ENCODE data around the gene C22orf23.

The C22orf23 gene
- total RNA-seq, result 0 to 0.05 reads per million in 2 donors

DNA sequence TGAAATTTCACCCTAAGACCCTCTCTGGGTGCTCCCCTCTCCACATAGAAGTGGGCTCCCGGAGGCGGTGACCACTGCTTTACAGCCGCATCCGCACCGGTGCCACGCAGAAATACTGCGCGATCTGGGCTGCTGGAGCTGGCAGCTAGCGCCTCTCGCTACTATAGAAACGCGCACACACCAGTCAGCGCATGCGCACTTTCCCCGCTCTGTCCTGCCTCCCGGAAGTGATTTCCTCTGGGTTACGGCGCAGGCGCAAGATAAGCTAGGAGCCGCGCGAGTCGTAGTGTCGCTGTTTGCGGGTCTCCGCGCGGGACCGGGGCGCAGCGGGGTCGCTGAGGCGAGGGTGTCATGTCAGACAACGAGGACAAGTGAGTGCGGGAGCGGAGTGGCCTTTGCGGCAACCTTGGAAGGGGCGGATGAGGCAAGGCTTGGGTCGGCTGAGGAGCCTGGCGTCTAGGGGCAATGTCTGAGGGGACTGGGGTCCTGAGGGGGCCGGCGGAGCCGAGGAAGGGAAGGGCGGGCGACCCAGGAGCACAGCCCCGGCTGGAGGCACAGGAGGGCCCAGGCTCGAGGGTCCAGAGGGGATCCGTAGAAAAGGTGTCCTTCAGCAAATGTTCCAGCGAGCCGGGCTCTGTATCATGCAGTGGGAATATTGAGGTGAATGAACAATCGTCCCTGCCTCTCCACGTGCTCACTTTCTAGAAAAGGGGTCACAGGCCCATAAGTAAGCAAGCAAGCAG is at the start of gene C22orf23, which contains the start of gene POLR2F:
C22orf23 (minus strand) TSS at position 165 of the 743 bp plus-strand sequence. CDS start 452 bp downstream, outside the sequence.
POLR2F (plus strand) TSS at position 263 of the 743 bp plus-strand sequence; CDS start at position 352, 89 bp downstream.
- peak; percentile 68 for DNase-seq

DNA sequence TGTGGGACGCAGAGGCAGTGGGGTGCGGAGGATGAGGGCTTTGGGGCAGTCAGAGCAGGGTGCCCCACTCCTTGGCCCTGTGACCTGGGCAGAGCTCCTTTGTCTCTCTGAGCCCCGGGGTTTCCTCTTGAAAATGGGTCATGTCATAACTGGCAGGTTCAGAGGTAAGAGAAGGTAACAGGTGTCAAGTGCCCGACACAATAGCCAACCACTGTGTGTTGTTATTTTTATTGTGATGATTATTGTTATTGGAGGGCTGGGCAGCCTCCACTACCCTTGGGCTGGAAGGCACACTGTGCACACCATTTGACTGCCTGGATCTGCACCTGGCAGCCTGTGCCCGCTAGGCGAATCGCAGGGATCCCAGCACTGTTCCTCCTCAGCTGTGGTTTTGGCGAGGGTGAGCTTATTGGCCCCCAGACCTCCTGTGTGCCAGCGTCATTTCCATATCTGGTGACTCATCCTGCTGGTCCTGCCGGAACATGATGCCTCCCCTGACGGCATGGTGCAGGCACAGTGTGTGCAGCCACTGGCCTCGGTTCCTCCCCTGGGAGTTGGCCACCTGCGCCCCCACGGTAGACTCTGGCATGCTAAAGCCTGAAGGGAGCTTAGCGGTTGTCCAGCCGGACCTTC is 46.4 kb upstream of the C22orf23 start:
- no peak for DNase-seq

DNA sequence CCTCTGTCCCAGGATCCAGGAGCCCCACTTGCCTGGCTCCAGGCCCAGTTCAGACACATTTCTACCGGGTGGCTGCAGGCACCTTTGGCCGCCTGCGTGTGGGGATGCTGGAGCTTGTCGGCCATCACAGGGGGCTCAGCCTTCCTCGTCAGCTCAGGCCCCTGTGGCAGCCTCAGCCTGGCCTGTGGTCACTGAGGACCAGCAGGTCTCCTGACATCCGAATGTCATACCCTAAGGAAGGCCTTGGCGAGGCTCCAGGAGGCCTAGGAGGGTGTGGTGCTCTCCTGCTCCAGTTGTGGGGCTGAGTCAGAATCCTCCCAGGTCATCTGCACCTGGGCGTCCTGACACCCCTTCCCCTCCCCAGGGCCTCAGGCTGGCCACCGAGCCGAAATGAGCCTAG is 45.8 kb upstream of the C22orf23 start:
- no peak for DNase-seq

DNA sequence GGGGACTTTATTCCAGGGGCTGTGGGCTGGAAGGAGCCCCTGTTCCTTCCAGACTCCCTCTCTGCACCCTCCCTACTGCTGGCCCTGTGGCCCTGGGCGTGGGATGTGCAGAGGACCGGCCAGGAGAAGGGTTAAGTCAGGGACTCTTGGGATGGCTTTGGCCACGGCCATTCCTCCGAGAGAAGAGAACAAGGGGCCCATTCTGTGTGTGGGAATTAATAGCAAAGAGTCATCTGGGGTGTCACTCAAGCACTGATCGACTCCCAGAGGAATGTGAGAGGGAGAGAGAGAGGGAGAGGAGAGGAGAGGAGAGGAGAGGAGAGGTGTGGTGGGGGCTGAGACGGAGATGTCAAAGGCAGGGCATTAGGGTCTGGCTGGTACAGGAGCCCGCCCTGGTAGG is 45.1 kb upstream of the C22orf23 start:
- no peak for DNase-seq

DNA sequence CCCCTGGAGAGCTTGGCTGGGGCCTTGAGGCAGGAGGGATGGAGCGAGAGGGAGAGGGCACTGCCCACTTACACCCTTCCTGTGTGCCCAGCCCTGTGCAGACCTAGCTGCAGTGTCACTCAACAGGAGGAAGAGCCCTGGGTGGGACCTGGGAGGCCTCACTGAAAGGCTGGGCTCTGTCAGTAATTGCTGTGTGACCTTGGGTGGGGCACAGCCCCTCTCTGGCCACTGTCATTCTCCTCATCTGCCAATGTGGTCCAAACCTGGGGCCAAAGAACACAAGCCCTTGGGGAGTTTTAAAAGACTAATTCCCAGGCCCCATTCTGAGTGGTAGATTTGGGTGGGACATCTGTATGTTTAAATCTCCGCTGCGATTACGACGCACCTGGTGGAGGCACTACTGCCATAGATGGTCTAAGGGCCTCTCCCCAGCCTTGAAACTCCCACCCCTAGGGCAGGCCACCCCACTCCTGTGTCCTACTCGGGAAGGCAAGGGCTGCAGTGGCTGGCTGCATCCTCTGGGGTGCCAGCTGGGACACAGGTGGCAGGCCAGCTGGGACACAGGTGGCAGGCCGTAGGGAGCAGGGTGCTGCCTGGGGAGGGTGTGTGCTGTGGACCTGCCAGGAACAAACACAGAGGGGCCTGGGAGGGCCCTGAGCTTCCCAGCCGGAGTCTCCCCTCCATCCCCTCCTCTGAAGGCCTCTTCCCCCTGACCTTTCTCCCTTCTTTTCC is 43.3 kb upstream of the C22orf23 start:
- no peak for DNase-seq

DNA sequence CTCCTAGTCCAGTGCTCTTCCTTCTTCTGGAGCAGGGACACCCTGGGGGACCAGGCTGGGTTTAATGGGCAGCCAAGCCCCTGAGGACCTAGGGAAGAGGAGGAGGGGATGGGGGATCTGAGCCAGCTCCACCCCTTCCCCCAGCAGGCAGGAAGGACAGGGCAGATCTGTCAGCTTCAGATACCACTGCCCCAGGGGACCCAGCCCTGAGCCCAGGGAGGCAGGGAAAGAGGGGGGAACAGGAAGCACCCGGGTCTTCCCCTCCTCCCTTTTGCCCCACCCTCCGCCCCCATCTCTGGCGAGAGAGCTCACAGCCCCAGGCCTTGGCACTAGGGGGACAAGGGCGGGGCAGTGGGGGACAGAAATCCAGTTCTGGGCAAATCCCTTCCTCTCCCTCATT is 42.7 kb upstream of the C22orf23 start:
- no peak for DNase-seq

DNA sequence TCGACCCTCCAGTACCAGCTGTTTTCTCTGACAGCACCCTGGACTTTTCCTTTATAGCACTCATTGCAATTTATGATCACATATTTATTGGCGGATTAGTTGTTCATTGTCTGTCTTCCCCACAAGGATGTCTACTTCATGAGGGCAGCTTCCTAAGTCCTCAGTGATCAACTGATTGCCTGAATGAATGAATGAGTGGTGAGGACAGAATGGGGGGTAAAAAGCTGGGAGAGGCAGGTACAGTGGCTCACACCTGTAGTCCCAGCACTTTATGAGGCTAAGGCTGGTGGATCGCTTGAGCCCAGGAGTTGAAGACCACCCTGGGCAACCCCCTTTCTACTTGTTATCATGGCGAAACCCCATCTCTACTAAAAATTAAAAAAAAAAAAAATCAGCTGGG is 42.1 kb upstream of the C22orf23 start:
- DNase-seq, result no peak

DNA sequence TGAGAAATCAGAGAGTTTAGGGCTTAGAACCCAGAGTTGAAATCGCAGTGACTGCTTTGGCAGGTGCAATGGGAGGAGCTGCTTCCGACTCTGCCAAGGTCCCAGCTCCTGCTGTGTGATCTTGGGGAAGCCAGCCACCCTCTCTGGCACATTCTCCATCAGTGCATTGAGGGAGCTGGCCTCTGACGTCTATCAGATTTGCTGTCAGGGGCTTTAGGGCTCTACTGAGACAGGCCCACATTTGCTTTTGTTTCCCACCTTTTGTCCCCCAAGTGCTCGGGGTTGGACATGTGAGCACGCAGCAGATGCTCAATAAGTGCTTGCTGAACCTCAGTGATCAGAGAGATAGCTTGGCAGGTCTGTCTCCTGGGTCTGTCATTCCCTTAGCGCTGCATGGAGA is 41.6 kb upstream of the C22orf23 start:
- no peak for DNase-seq

DNA sequence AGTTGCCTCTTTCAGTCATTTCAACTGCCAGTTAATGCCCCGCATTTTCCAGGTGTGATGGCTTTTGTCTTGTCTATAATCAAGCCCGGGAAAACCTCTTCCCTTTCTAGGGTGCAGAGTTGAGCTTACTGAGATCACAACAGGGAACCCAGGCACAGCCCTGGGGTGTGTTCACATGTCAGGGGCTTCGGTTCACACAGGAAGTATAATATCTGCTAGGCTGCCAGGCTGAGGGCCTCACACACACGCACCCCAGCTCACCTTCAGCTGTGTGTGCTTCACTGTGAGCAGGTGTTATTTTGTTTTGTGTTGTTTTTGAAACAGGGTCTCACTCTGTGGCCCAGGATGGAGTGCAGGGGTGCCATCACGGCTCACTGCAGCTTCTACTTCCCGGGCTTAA is 40.6 kb upstream of the C22orf23 start:
- no peak for DNase-seq

DNA sequence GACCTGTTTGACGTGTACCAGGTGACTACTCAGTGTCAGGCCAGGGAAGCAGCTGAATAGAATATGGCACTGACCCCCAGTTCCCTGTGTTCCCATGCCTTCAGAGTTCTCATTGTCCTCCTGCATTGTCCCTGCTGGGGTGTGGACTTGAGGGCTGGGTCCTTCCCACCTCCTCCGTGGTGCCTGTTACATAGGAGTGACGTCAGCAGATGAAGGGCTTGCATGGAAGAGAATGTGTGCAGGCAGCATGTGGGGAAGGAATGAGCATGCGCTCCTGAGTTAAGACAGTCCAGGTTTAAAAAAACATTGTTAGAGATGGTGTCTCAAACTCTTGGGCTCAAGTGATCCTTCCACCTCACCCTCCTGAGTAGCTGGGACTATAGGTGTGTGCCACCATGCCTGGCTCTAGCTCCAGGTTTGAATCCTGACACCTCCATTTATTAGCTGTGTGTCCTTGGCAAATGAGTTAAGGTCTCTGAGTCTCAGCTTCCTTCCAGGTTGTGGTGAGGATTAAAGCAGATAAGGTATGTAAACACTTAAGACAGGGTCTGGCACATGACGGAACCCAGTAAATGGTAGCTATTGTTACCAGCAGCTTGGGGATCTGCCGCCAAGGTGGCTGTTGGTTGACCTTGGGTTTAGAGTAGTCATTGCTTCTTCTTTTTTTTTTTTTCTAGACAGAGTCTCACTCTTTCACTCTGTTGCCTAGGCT is 38.5 kb upstream of the C22orf23 start:
- no peak for DNase-seq

DNA sequence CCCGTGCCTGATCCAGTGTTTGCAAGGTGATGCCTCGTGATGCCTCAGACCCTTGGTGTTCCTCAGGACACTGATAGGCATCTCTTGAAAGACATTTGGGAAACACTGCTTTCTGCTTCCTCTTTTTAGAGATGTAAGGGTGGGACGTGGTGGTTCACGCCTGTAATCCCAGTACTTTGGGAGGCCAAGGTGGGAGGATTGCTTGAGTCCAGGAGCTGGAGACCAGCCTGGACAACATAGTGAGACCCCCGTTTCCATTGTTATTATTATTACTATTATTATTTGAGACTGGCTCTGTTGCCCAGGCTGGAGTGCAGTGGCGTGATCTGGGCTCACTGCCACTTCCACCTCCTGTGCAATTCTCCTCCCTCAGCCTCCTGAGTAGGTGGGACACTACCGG is 37.5 kb upstream of the C22orf23 start:
- no peak for DNase-seq

DNA sequence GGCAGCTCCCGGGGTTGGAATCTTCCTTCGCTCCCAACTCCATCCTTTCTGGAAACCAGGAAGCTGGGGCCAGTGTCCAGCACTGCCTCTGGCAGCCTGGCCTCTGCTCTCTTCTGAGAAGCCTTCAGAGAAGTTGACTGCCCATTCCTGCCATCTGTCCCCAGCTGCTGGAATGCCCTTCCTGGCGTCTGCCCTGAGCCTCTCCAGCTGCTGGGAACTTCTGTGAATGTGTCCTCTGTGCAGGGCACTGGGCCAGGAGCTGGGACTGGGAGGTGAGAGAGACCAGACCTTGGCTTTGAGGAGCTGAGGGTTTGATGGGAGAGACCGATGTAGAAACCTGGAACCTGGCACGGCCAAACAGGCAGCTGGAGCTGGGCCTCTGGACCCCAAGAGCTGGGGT is 36.9 kb upstream of the C22orf23 start:
- no peak for DNase-seq

DNA sequence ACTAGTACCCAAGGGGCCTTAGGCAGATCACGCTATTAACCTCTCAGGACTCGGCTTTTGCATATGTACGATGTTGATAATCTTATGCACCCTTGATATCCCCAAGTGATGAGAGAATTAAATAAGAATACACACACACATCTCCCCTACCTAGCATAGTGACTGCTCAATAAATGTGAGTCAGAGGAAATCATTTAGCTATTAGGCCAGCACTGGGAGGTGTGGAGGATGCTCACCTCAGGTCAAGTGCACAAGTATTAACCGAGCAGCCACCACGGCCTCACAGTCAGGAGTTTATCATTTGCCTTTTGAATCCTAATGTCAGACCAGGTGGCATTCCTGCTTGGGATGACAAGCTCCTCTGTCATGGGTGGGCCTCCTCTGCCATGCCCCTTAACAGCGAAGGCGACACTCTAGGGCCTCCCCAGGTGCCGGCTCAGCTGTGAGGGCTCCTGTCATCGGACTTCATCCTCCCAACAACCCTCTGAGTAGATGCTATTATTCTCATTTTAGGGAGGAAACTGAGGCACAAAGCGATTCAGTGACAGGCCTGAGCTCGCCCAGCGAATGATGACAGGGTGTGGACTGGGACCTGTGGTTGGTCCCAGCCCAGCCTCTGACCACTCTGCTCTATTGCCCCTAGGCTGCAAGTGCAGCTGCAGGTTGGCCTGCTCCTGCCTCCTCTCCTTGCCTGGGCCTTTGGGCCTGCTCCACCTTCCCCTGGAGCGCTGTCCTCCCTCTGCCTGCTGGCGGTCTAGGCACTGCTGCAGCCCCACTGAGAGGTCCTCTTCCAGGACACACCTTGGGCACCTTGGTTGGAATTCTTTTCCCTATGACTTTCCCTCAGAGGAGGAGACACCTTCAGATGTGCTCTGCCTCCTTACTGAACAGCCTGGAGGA is 36.0 kb upstream of the C22orf23 start:
- no peak for DNase-seq

DNA sequence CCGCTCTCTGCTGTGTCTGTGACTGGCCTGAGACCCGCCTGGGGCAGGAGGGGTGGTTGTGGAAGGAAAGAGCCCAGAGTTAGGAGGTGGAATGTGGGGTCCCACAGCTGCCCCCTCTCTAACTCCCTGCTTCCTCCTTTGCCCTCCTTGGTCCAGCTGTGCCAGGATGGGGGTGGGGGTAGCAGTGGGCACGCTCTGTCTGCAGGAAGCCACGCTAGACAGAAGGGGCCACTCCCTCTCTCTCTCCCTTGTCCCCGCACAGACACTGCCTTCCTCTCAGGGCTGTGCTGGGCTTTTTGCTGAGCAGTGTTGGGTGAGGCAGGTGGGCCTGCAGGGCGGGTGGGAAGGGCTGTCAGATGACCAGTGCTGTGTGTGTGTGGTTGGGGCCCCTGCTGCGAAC is 33.0 kb upstream of the C22orf23 start:
- DNase-seq, result no peak

DNA sequence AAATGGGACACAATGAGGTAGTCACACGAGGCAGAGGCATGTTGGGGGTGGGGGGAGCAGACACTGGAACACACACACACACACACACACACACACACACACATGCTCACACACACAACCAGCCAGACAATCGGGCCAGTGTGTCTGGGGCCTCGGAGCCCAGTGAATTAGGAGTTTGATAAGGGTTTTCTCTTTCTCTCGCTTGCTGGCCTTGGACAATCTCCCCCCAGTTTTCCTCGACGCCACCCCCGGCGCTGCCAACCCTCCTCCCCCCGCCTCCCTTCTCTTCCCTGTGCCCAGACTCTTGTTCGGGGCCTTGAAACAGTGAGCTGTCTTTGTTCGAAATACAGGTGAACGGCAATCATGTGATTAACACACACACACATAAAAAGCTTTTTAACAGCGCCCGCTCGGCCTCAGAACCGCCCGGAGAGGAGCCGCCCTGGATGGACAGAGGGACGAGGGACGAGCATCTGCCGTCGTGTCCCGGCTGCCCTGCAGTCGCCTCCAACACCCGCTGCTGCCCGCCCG is 32.4 kb upstream of the C22orf23 start:
- no peak for DNase-seq

DNA sequence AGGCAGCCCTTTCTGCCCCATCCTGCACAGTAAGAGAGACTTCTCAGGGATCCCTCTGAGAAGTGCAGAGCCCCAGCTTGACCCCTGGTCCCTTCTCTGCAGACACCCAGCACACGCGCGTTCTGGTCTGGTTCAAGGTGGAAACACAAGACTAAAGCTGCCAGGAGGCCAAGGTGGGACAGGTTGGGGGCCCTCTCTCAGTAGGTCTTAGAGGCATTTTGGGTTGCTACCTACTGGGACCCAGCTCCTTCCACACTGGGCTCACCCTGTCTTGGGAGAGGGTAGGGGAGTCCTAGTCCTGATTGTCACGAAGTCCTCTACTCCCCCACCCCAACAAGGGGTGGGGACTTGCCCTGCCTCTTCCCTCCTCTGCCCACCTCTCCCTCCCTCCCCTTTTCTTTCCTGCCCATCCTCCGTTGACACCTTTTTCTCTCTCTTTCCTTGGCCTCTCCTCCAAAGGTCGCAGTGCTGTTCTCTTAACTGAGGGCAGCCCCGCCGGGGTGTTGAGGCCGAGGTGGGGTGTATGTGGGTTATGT is 31.7 kb upstream of the C22orf23 start:
- DNase-seq, result no peak

DNA sequence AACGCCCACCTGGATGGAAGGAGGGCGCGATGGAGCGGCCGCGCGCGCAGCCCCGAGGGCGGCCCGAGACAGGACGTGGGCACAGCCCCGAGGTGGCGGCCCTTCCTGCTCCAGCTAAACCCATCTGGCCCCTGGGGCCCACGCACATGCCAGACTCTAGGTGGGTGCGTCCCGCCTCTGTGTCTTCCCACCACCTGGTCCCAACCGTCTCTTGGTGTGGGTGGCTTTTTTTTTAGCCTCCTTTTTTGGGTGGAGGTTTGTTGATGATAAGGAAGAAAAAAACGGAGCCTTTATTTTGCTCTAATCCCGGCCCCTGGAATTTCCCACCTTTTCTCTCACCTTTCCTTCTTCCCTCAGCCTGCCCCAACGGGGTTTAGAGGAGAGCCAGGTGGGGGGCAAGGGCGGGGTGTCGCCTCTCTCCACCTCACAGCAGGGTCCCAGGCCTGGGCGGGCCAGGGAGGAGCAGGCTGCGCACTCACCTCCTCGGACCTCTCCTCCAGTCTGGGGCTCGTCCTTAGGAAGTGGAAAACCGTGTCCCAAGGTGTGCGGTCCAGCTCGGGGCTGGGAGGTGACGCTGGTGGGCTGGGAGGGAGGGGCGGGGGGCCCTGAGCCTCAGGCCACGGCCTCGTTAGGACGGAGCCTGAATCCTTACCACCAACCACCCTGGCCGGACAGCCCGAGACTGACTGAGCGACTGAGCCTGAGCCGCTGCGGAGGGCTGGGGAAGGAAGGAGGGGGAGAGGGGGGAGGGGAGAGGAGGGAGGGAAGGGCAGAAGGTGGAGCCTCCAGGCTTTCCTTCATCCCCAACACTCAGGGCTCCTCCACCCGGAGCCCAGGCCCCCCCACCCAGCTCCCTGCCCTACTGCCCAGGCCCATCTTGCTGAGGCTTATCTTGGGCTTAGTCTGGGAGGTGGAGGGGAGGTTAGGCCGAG is 30.7 kb upstream of the C22orf23 start, which contains the start of gene SOX10:
SOX10 (minus strand) TSS at position 696 of the 932 bp plus-strand sequence. CDS start 771 bp downstream, outside the sequence.
- no peak for DNase-seq

DNA sequence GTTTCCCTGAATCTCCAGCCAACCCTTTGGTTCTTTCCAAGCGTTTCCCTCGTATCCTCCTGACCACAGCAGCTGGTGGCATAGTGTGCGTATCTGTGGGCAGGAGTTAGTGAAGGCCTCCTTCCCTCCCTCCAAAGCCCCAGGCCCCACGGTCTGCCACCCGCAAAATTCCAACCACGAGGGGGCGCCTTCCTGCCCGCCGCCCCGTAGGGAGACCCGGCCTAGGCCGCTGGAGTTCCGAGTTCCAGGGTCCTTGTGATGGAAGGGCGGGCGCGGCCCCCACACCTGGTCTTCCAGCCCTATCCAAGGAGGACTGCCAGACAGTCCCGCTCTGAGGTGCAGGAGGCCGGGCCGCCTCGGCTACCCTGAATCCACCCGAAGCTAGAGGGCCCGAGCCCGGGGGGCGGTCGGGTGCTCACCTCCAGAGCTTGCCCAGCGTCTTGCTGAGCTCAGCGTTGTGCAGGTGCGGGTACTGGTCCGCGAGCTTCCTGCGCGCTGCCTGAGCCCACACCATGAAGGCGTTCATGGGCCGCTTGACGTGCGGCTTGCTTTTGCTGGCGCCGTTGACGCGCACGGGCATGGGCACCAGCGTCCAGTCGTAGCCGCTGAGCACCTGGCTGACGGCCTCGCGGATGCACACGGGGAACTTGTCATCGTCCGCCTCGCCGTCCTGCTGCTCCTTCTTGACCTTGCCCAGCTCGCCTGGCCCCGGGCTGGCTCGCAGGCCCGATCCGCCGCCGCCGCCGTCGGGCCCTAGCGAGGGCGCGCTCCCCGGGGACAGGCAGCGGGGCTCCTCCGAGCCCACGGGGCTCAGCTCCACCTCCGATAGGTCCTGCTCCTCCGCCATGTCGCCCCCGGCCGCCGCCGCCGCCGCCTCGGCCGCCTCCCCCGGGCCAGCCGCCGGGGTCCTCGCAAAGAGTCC is 29.8 kb upstream of the C22orf23 start:
- DNase-seq, result no peak
